HG03025 (cell line): ENCODE data around the gene ZPR1.
A peak's percentile ranks its signal among the peaks of the same experiment; 100 is the strongest.

ENCODE experiments used
- ATAC-seq: cut with Tn5 transposase; IDR thresholded peaks from one replicate; pipeline ENCODE4 v1.9.1; 2021; ENCODE audit warnings: mild to moderate bottlenecking, moderate library complexity; ENCODE audit not compliant: unreplicated experiment, low FRiP score

The ZPR1 gene

DNA sequence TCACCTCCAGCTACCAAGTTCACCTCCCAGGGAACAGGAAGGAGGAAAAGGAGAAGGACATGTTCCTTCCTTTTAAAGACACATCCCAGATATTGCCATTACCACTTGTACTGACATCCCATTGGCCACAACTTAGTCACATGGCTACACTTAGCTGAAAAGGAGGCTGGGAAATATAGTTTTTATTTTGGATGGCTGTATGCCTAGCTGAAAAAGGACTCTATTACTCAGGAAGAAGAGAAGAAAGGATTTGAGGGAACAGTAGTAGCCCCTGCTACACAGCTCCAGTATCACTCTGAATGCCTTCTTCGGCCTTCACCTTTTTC, 5.9 kb upstream of the ZPR1 start:
- ATAC-seq: no peak

DNA sequence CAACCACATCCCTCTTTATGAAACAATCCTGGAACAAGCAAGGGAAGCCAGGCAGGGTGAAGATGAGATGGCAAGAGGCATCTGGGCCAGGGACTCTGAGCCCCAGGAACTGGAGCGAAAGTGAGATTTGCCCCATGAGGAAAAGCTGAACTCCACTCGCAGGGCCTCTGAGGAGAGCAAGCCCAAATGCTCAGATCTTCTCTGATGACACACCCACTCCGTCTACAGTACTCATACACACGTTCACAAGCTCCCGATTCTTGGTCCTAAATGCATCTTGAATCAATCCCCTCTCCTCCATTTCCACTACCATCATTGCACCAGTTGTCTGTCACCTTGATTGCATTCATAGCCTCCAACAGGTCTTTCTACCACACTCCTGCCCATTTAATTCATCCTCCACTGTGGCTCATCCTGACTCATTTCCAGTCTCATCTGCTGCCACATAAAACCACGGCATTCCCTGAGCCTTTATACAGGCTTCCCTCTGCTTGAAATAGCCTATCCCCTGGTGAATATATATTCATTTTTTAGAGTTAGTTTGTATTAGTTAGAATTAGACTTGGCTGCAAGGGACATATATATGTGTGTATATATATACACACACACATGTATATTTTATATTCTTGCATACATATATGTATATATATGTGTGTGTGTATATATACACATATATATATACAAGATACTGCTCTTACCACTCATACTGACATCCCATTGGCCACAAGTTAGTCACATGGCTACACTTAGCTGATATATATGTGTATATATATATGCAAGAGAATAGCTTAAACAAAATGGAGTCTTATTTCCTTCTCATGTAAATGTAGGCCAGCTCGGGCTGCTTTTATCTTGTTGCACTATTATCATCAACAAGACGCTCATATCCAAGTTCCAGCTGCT, 5.3 kb upstream of the ZPR1 start:
- no peak for ATAC-seq

DNA sequence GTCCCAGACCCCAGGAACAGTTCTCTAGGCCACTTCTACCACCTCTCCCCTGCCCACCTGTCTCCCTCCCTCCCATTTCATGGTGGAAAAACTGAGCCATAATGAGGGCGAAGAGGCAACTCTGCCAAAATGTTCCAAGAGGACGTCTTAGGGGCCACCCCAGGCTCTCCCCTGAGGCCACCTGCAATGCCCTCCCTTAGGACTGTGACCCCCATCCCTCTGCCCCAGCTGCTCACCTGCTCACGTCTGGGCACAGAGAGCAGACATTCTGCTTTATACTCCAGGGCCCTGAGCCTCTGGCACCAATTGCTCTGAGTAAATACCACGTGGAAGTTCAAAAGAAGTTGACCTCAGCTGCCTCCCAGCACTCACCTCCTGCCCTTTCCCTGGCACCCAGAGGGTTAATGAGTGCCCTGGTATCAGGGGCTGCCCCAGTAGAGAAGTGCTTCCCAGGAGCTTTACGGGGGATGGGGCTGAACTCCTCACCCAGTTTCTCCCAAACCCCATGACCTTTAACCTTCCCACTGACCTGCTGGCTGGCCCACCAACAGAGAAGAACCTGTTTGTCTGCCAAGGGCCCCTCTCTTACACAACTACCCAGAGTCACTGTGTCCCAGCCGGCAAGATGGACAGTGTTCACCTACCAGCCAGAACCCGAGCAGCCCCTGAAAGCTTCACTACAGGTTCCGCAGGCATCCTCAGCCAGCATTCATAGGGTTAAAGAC, 4.5 kb upstream of the ZPR1 start:
- no peak for ATAC-seq

DNA sequence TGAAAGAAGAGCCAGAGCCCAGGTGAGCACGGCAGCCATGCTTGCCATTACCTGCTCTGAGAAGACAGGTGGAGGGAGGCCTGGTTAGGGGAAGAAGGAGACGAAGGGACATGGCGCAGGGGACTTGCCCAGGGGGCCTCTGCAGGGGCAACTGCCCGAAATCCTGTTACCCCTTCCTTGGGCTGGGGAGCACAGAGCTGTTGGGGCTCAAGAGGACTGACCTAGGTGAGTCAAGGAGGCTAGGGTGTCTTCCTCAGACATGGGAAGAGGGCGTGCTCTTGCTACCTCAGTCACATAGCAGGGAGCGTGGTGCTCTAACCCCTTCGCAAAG, 4.0 kb upstream of the ZPR1 start, which contains the start of gene APOA5:
TSS of gene APOA5 (minus strand) at position 67 of the 331 bp plus-strand sequence. CDS start at position 48, 19 bp downstream.
- no peak for ATAC-seq

DNA sequence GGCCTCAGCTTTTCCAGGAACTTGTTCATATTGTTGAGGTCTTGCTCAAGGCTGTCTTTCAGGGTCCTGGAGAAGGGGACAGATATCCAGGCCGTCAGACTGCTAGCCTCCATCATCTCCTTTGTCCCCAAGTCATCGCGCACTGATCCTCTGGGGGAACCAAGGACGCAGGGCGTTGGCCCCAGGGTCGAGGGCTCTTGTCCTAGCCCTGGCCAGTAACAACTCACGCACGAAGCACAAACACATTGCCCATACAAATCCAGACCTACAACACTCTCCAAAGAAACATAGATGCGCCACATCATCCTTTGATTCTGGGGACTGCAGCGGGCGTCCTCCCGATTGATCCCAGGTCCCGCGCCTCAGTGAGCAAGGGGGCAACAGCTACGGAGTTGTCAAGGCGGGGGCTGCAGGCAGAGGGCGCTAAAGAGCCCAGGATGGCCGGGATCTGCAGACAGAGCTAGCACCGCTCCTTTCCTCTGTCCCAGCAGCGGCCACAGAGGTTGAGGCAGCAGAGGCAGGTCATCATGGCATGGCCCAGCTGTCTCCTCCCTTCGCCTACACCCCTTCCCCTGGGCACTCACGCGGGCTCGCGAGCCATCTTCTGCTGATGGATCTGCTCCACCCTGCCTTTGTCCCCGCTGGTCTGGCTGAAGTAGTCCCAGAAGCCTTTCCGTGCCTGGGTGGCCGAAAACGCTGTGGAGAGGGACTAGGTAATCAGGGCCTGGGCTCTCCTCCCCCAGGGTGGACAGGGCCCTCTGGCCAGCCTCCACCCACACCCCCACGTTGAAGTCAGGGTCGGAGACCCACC, 3.4 kb upstream of the ZPR1 start:
- no peak for ATAC-seq

DNA sequence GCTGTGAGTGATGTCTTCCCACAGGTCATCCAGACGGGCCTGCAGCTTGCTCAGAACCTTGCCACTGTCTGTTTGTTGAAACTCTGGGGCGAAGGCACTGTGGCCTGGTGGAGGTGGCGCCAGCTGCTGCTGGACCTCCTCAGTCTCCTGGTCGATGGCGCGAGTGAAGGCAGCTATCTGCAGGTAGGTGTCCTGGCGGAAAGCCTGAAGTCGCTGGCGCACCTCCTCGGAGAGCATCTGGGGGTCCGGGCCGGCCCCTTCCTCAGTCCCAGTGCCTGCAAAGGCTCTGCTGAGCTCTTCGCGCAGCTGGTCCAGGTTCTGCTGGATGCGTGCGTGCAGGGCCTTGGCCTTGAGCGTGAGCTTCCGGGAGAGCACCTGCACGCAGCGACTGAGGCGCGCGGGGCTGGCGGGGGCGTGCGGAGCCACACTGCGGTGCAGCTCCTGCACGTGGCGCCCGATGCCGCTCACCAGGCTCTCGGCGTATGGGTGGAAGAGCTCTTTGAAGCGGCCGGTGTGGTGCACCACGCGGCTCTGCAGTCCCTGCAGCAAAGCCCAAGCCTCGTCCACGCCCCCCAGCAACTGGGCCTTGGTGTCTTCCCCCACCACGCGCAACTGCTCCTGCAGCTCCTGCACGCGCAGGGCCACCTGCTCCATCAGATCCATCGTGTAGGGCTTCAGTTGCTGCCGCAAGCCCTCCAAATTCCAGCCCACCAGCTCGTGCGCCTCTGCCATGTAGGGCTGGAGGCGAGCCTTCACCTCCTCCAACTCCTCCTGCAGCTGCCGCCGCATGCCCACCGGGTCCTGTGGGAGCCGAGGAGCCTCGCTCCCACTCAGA, 2.6 kb upstream of the ZPR1 start:
- ATAC-seq: no peak

DNA sequence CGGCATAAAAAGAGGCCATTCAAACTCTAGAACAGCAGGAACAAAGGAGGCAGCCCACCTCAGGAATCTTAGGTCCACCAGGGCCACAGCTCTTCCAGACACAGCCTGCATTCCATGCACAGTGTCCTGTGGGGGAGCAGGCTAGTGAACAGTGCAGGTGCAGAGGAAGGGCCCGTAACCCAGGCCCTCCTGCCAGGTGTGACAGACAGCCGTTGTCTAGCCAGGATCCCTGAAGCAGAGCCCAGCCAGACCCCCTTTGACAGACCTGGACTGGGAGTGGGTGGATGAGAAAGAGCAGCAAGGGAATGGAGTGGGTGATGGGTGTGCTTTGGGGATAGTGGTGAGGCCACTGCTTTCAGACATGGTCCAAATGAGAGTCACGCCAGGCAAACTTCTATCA, 1.2 kb upstream of the ZPR1 start:
- ATAC-seq: no peak

DNA sequence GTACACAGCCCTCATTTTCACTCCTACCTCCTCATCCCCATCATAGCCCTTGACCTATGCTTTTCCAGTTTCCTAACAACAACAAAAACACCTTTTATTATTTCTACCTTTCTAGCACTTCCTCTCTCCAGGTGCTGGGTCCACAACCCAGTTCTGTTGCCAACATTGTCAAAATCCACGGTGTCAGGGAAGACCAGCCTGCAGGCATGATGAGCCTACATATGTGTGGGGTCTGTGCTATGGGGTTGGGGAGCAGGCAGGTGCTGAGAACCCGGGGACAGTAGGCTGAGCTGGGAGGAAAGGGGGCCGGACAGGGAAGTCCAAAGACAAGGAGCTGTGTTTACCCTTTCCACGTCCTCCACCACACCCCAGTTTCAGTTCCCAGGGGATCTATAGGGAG, 711 bp upstream of the ZPR1 start:
- ATAC-seq: no peak

DNA sequence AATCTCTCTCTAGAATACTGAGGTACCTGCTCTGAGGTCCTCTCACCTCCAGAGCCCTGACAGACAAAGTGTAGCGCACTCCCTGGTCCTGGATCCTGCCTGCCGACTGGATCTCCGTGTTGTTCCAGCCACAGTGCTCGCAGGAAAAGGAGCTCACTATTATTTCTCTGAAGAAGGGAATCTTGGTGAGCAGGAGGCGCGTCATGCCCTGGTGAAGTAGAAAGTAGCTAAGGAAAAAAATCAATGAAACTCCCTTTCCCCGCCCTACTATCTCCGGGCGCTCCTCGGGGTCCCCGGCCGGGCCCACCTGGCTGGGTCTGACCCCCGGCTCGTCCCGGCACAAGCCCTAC, 412 bp downstream of the ZPR1 start:
- ATAC-seq: peak; percentile 16

DNA sequence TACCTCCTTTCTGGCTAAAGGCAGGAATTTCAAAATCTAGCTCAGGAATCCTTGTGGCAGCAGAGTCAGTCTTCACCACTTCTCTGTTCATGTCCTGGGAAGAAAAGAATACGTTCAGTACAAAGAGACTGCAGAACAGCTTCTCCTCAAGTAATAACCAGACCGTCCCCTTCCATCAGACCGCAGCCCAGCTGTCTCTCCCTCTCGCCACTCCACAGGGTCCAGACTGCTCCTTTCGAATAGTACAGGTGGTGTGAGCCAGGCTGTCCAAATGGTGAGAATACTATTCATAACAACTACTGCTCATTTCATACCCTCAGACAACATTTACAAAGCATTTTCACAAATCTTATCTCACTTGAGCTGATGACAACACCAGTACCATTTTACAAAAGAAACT, 857 bp downstream of the ZPR1 start:
- no peak for ATAC-seq

DNA sequence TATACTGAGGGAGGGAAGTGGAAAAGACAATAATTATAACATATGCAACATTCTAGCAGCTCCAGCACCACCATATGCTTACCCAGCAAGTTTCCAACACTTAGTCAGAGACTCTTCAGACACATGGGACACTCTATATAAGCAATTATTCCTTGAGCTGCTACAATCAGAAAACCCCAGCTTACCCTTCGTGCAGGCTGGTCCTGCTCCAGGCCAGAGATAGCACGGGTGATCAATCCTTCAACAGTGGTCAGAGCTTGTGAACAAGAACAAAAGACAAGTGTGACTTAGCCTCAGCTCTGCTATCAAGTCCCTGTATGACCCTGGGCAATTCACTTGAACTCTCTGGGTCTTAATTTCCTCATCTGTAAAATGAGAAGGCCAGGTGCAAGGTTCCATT, 1.5 kb downstream of the ZPR1 start:
- ATAC-seq: no peak

DNA sequence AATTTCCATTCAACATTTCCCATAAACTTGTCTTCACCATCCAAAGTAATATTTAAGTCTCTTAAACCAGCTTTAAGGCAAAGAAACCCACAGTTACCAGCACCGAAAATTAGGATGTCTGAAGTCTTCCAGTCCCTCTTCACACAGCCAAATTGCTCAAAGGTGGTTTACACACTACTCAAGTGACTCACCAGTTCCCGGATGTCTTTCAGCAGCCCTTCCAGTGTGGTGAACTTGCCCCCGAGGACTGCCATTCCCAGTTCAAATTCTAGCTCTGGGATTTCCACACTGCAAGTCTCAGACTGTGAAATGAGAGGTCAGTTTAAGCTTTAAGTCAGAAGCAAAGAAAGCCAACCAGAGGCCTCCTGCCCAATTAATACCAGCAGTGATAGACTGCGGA, 5.1 kb downstream of the ZPR1 start:
- no peak for ATAC-seq

DNA sequence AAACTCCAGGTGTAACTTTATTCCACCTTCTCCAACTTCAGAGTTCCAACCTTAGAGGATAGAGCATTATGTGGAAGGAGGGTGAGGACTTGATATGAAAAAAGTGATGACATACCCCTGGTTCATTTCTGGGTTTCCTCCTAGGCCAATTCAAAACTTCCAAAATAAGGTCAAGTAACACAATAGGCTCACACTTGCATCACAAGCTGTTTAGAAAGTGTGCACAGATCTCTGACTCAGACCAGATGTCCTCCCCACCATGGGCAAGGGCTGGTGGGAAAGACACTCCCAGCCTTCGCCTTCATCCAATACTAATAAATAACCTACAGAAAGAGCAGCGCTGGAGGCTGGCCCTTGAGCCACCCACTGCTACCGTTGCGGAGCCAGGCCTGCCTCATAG, 9.3 kb downstream of the ZPR1 start:
- ATAC-seq: no peak

DNA sequence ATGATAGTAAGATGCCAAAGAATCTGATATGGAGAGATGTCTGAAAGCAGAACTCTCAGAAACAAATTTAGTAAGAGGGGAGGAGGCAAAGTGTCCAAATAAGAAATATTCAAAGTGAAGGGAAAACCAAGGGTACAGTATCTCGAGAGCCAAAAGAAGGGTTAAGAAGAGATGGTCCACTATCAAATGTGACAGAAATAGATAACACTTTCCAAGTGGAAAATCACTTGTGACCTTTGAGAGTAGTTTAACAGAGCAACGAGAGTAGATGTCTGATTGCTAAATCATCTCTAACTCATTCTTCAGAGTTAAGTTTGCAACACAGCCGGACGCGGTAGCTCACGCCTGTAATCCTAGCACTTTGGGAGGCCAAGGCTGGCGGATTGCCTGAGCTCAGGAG, 10.8 kb downstream of the ZPR1 start:
- ATAC-seq: no peak

DNA sequence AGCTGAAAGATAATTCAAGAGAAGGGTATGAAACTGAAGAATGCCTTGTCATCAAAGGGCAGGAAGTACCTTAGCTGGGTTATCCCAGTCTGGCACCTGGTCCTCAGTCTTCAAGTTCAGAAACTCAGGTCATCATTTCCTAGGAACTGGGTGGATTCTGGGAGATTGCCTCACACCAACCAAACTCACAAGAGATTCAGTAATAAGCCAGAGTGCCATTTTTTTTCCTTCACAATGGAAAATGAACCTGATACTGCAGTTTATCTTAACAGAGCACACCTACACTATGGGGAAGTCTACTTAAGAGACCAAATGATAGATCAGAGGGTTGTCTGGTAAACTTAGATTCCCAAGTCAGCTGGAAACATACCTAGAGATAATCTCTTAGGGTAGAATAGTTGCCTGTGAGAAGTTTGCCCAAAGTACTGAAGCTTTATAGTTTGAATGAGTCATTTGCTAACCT, 11.3 kb downstream of the ZPR1 start:
- no peak for ATAC-seq

DNA sequence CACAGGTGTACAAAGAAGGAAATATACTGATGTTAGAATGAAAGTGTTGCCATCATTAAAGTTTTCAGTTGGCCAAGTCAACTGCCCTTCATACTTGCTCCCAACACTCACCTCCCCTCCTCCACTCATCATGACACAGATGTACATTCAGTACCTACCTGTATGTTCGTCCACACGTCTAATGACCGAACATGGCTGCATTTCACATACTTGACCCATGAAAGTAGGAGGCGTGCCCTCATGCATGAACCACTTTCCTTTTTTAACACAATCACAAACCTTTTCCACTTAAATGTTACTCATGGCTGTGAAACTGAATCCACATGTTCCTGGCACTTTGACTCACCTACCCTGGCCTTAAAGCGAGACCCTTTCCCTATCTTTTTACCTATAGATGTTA, 11.8 kb downstream of the ZPR1 start:
- ATAC-seq: no peak

DNA sequence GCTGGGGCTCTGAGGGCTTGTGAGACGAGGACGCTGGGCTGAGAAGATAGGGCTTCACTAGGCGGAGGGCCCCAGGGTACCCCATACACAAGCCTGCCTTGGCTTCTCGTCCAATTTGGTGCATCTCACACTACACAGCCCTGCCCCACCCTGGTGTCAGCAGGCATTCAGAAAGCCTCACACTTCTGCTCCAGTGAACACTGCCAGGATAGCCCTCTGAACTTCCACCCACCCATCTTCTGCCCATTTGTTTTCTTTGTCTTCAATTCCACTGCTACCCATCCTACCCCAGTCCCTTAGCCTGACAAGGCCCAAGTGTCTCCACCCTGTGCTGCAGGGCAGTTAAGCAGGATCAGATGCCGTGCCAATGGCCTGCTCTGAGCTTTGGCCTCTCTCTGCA, 13.2 kb downstream of the ZPR1 start:
- no peak for ATAC-seq

DNA sequence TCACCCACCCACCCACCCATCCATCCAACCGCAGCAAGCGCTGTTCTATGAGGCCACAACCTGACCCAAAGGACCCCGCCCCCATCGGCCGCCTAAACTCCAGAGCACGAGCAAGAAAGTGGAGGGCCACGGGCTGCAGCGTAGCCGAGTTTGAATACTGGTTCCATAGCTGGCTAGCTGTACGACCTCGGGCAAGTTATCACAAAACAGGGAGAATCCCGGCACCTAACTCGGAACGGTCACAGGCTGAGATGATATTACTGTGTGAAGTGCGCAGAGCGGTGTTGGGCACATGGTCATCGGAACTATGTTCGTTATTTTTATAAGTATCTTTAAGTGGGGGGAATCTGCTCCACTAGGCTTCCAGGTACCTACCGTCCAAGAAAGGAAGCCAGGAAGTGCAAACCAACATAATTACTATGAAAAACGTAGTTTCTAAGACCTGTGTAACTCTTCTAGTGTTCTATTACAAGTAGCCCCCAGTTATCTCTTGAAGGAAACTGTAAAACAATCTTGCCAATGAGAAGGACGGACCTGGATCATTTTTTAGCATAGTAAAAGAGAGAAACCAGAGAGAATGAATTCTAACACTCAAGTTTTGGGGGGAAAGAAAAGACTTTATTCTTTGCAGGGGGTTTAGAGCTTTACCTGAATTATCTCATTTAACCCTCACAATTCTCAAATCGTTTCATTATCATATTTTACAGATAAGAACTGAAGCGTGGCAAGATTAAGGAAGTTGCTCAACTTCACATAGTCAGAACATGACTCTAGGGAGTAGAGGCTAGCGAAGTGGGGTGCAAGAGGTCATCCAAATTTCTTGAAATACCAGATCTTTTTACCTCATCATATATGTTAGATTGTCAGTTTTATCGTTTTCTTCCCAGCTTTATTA, 14.4 kb downstream of the ZPR1 start:
- ATAC-seq: peak; percentile 31

DNA sequence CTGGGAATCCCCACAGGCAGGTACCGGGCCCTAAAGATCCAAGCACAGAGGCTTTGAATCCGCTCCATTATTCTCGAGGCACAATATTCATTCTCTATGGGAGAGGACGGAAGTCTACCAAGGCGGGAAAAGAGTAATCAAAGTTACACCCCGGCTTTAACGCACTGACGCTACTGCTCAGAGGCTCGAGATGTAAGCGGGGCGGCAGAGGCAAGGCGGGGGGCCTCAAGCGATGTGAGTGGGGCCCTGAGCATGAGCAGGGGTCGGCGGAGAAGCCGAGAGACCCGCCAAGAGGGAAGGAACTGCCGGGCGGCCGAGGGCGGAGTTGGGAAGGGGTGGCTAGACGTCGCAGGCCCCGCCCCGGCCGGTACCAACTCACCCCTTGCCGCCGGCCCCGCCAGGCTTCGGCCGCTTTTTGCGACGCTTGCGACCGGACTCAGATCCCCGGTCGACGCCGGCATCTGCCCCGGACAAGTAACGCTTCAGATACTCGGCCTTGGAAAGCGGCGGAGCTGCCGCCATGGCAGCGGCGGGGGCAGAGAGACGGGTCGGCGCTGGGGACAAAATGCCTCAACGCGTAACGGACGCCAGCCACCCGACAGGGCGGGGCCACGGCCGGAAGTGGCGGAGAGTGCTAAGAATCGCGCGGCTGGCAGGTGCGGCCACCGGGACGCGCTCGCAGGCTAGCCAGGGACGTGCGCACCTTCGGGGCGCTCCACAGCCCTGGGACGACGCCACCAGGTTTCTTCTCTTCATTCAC, 15.2 kb downstream of the ZPR1 start, which contains the start of gene BUD13:
TSS of gene BUD13 (minus strand) at position 545 of the 760 bp plus-strand sequence. CDS start at position 522, 23 bp downstream.
- peak; percentile 85 for ATAC-seq
